GM12892 (cell line): ENCODE data around the gene TBCA.

Experiments
- POLR2A ChIP-seq: IDR thresholded peaks from 2 replicates; pipeline ENCODE4 v1.6.1; 2011; ENCODE audit warnings: low read depth, low read length, control low read depth
- POLR2AphosphoS5 ChIP-seq: IDR thresholded peaks from 2 replicates; pipeline ENCODE4 v1.6.1; 2011; ENCODE audit warnings: low read depth, low read length, control low read depth
- TAF1 ChIP-seq: IDR thresholded peaks from 2 replicates; pipeline ENCODE4 v1.6.1; 2011; ENCODE audit warnings: low read depth, mild to moderate bottlenecking, control low read depth, low read length, borderline replicate concordance

DNA sequence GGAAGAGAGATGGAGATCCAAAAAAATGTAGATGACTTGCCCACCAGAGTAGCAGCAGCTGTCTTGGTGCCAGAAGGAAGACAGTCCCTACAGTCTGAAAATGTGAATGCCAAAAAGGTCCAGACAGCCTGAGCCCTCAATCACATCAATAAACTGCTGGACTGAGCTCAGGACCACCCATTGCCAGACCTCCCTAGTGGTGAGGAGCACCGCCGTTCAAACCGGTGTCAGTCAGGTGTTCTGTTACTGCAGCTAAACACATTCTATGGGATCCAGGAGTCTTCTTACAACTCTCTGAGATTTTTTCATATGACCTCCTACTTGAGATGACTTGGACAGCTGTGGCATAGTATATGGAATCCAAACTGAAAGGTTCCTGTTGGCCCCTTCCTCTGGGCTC is 105.6 kb downstream of the TBCA start:
- TF ChIP-seq POLR2AphosphoS5 (no peak), POLR2A (no peak), TAF1 (no peak)
